ENCODE results near the gene THOC5.
"Not testable (repeated sequence)": the region's sequence is repeated elsewhere in the genome, so short reads cannot be mapped to it uniquely, and the experiment has no call there.

Gene THOC5
- total RNA-seq = 30.2 to 43.4 reads per million in 2 donors

GRCh38 chr22:29553351-29554224 lies at the start of gene THOC5:
Gene THOC5, minus strand, starts transcription at chr22:29553757. Its CDS starts 4,610 bp downstream, at chr22:29549147.
- peak; percentile 65 to 93 (median 80) for DNase-seq

GRCh38 chr22:29598684-29599020 lies 45.1 kb upstream of the THOC5 start:
- DNase-seq = no peak

DNA sequence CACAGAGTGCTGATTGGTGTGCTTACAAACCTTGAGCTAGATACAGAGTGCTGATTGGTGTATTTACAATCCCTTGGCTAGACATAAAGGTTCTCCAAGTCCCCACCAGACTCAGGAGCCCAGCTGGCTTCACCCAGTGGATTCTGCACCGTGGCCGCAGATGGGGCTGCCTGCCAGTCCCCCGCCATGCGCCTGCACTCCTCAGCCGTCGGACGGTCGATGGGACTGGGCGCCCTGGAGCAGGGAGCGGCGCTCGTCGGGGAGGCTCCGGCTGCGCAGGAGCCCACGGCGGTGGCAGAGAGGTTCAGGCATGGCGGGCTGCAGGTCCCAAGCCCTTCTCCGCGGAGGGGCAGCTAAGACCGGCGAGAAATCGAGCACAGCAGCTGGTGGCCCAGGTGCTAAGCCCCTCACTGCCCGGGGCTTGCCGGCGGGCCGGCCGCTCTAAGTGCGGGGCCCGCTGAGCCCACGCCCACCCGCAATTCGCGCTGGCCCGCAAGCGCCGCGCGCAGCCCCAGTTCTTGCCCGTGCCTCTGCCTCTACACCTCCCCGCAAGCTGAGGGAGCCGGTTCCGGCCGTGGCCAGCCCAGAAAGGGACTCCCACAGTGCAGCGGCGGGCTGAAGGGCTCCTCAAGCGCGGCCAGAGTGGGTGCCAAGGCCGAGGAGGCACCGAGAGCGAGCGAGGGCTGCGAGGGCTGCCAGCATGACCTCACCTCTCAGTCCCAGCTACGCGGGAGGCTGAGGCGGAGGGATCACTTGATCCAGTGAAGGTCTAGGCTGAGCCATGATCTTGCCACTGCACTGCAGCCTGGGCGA lies 44.5 kb upstream of the THOC5 start:
- DNase-seq = not testable (repeated sequence)

DNA sequence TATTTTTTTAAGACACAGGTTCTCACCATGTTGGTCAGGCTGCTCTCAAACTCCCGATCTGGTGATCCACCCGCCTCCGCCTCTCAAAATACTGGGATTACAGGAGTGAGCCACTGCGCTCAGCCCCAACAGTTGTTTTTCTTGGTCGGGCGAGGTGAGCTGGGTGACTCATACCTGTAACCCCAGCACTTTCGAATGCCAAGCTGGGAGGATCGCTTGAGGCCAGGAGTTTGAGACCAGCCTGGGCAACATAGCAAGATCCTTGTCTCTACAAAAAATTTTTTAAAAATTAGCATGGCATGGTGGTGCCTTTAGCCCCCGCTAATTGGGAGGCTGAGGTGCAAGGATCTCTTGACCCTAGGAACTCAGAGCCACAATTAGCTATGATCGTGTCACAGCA lies 42.9 kb upstream of the THOC5 start:
- peak in 1 of 5 experiments; percentile 48 for DNase-seq

DNA sequence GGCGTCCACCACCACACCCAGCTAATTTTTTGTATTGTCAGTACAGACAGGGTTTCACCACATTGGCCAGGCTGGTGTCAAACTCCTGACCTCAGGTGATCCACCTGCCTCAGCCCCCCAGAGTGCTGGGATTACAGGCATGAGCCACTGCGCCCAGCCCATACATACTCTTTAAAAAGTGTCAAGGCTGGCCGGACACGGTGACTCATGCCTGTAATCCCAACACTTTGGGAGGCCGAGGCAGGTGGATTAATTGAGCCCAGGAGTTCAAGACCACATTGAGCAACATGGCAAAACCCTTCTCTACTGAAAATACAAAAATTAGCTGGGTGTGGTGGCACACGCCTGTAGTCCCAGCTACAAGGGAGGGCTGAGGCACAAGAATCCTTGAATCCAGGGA lies 40.9 kb upstream of the THOC5 start:
- DNase-seq = not testable (repeated sequence)

GRCh38 chr22:29593923-29594322 lies 40.4 kb upstream of the THOC5 start:
- DNase-seq = no peak

DNA sequence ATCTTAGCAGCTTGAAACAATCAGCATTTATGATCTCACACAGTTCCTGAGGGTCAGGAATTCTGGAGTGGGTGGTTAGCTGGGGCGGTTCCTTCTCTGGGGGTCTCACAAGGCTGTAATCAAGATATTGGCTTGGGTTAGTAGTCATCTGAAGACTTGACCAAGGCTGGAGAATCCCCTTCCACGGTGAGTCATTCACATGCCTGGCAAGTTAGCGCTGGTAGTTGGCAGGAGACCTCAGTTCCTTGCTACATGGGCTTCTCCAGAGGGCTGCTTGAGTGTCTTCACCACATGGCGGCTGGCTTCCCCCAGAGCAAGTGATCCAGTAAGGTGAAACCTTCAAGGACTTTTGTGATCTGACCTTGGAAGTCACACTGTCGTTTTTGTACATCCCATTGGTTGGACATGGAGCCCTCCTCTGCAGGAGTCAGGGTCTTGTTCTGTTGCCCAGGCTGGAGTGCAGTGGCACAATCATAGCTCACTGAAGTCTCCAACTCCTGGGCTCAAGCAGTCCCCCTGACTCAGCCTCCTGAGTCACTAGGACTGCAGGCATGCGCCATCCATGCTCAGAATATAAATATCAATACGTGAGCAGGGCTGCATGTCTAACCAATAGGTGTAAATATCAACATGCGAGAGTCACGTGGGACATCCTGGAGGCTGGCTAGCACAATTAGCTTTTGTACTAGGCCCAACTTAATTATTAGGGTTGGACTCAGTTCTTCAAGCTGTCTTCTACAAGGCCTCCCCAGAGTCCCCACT lies 34.6 kb upstream of the THOC5 start:
- DNase-seq = no peak

- DNase-seq = not testable (repeated sequence)
Measured at GRCh38 chr22:29586193-29586705, 32.7 kb upstream of the THOC5 start.

DNA sequence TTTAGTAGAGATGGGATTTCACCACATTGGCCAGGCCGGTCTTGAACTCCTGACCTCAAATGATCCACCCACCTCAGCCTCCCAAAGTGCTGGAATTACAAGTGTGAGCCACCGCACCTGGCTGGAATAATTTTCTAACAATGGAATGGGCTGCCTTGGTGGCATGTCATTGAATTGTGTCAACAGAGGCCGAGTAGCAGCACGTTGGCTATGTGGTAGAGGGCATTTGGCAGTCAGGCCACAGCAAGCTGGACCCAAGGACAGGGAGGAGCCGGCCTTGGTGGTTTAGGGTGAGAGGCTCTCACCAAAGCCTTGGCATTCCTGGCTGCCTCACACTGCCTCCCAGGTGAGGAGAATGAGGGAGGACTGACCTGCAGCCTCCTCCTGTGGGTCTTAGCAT lies 31.4 kb upstream of the THOC5 start:
- DNase-seq = no peak

- DNase-seq = no peak
Measured at GRCh38 chr22:29581799-29582198, 28.2 kb upstream of the THOC5 start.

- DNase-seq = no peak
Measured at GRCh38 chr22:29580200-29580810, 26.7 kb upstream of the THOC5 start.

- DNase-seq = no peak
Measured at GRCh38 chr22:29578462-29579200, 25.1 kb upstream of the THOC5 start.

DNA sequence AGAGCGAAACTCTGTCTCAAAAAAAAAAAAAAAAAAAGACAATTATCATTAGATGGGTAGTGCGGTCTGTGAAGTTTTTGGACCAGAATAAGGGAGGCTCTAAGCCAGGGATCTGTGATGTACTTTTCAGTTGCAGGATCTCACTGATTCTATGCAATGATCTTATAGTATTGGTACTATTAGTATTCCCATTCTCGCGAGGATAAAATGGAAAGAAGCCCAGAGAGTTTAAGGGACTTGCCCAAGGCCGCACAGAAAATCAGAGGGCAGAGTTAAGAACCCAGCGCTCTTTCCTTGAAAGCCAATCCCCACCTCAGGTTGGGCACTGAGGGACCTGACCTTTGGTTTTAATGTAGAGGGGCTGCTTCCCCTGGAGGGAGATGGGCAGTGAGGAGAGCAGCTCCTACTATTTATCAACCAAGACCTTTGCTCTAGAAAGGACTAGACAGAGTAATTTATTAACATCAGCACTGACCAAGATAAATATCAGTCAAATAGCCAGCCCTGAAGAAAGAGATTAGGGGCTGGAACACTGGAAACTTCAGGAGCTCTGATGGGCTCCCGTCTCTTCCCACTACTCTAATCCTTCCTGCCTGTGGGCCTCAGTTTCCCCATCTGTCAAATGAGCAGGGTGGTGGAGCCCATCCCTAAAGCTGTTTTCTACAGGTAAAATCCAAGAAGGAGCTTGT lies 21.3 kb upstream of the THOC5 start:
- no peak for DNase-seq

- DNase-seq = no peak
Measured at GRCh38 chr22:29570912-29571549, 17.5 kb upstream of the THOC5 start.

DNA sequence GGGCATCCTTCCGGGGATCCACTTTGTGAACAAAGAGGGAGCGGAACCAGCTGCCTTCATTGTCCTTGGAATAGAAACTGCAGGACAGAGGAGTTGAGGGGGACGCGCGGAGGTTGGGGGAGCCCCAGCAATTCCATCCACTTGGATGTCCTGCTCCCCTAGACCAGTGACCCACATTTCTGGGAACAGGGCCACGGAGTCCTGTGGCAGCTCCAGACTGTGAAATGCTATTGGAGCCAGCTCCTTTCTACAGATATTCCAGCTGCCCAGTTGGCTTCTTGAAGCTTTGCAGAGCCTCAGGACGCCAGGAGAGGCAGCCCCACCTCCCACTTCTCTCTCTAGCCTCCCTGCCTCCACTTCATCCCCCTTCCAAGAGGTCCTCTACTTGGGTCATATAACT lies 16.9 kb upstream of the THOC5 start:
- DNase-seq = no peak

DNA sequence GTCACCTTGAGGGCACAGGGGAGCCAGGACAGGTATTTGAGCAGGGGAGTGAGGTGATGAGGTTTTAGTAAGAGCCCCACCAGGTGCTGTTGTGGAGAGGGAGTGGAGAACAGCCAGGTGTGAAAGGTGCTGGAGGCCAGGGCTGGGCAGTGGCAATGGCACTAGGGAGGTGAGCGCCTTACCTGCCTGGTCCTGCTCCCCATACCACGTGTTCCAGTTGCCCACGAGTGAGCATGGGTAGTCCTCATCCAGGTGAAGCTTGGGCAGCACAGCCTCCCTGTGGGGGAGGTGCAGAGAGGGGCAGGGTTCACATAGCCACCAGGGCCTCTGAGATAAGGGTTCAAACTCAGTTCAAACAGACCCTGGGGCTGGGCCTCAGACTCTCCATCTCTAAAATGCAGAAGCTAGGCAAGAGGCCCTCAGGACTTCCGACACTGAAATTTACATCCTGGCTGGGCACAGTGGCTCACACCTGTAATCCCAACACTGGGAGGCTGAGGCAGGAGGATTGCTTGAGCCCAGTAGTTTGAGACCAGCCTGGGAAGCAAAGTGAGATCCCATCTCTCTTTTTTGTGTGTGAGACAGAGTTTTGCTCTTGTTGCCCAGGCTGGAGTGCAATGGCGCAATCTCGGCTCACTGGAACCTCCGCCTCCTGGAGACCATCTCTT lies 15.6 kb upstream of the THOC5 start:
- DNase-seq = no peak

DNA sequence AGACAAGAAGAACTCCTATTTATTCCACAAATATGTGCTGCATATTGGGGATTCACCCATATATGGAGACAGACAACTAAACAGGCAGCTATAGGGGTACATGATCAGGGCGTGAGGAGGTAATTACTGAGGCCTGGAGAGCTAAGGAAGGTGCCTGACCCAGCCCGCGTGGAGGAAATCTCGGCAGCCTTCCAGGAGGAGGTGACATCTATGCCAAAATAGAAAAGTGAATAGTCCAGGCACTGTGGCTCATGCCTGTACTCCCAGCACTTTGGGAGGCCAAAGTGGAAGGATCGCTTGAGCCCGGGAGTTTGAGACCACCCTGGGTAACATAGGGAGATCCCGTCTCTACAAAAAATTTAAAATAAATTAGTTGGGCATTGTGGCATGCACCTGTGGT lies 13.8 kb upstream of the THOC5 start:
- no peak for DNase-seq

- DNase-seq = not testable (repeated sequence)
Measured at GRCh38 chr22:29566513-29566912, 13.0 kb upstream of the THOC5 start.

DNA sequence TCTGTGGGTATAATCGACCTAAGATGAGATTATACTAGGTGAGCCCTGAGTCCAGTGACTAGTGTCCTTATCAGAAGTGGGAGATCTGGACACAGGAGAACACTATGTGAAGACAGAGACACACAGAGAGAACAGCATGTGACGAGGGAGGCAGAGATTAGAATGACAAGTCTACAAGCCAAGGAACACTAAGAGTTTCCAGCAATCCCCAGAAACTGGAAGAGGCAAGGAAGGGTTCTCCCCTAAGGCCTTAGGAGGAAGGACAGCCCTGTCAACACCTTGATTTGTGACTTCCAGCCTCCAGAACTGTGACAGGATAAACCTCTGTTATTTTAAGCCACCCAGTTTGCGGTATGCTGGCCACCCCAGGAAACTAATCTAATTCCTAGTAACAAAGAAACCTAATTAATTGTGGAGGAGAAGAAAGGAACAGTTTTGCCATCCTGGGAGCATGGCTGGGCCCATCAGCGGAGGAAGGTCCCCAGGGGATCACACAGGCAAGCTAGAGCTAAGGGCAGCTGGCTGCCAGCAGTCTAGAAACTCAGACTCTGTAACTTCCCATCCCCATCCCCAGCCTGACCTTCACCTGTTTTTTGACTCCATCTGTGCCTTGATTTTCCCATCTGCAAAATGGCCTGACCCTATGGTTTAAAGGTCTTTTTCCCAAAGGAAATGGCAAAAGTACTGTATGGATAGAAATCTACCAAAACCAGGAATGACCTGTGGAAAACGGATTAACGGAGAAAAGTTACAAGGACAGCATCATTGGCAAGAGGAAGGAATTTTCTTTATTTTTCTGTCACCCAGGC lies 10.3 kb upstream of the THOC5 start:
- DNase-seq = no peak

All from T-helper 2 cell (primary cell).